ENCODE measurements around the gene PYM1. TPM values are rescaled to one million over a fixed set of nuclear protein-coding genes. Genes with fewer than 3 reads are reported as not detected.
"Not testable (repeated sequence)": the region's sequence is repeated elsewhere in the genome, so short reads cannot be mapped to it uniquely, and the experiment has no call there.

The PYM1 gene
- total RNA-seq, 2 experiments from 2014 or later: 24.6 to 30.2 TPM

- ATAC-seq (no peak), DNase-seq (no peak)
- intact Hi-C loops (cut with DNase I, micrococcal nuclease): loop anchor here in 1 of 2 experiments (10.0 kb wide), 1 partner anchor 713 kb away; the partner anchor contains the start of gene BAZ2A
- H3K4me1 Mint-ChIP-seq: peaks cover 40% of the 10 kb centered on the region
- H3K27me3 Mint-ChIP-seq: no peaks in the 10 kb centered on the region
- H3K4me3 Mint-ChIP-seq: no peak overlapping the region
- no peaks in the 10 kb centered on the region for H3K9me3 Mint-ChIP-seq (ENCODE audit: low read depth)
- peaks cover 35% of the 10 kb centered on the region for H3K36me3 Mint-ChIP-seq (ENCODE audit: low read depth)
- H3K27ac Mint-ChIP-seq: peak overlapping the region; percentile 67
- POLR2A ChIA-PET: interaction anchor here (0.7 kb wide), 1 partner anchor 1176 kb away, joined by 5 read pairs; no protein-coding TSS in a partner anchor
- CTCF ChIA-PET: interaction anchor here (0.6 to 1.2 kb wide), 3 partner anchors 37 to 266 kb away, joined by 3 to 4 read pairs (median 3); no protein-coding TSS in a partner anchor
Observed at GRCh38 chr12:55922126-55922525, 5.6 kb downstream of the PYM1 start.

- CTCF ChIA-PET; DNase-seq; H3K27me3 Mint-ChIP-seq; H3K9me3 Mint-ChIP-seq (ENCODE audit: low read depth); ATAC-seq; POLR2A ChIA-PET; H3K27ac Mint-ChIP-seq; H3K4me3 Mint-ChIP-seq; intact Hi-C loops (cut with DNase I, micrococcal nuclease): not testable (repeated sequence)
- Mint-ChIP-seq H3K36me3 (ENCODE audit: low read depth) (peaks cover 30% of the 10 kb centered on the region), H3K4me1 (peaks cover 48% of the 10 kb centered on the region)
Observed at GRCh38 chr12:55919032-55919431, 8.7 kb downstream of the PYM1 start.

- intact Hi-C loops (cut with DNase I, micrococcal nuclease): no loop called here
- DNase-seq (no peak), ATAC-seq (peak; percentile 23)
- Mint-ChIP-seq H3K4me1 (peaks cover 38% of the 10 kb centered on the region), H3K4me3 (no peak overlapping the region), H3K9me3 (ENCODE audit: low read depth) (no peaks in the 10 kb centered on the region), H3K27ac (peak overlapping the region; percentile 60), H3K27me3 (no peaks in the 10 kb centered on the region), H3K36me3 (ENCODE audit: low read depth) (peaks cover 25% of the 10 kb centered on the region)
- ChIA-PET CTCF (interaction anchor here (0.7 to 2.7 kb wide), 3 partner anchors 10 to 1616 kb away, joined by 3 to 13 read pairs (median 3); no protein-coding TSS in a partner anchor), POLR2A (interaction anchor here (0.6 to 0.7 kb wide), 2 partner anchors 9 to 16 kb away, joined by 3 to 5 read pairs; no protein-coding TSS in a partner anchor)
Observed at GRCh38 chr12:55915482-55915859, 12.2 kb downstream of the PYM1 start.

GRCh38 chr12:55912908-55913307, 14.8 kb downstream of the PYM1 start:
- H3K4me1 Mint-ChIP-seq: peaks cover 42% of the 10 kb centered on the region
- H3K9me3 Mint-ChIP-seq (ENCODE audit: low read depth): no peaks in the 10 kb centered on the region
- ATAC-seq (no peak), DNase-seq (no peak)
- intact Hi-C loops (cut with DNase I, micrococcal nuclease): no loop called here
- POLR2A ChIA-PET: no interaction called here
- H3K36me3 Mint-ChIP-seq (ENCODE audit: low read depth): peaks cover 29% of the 10 kb centered on the region
- no peaks in the 10 kb centered on the region for H3K27me3 Mint-ChIP-seq
- CTCF ChIA-PET: interaction anchor here (0.6 to 1.1 kb wide), 2 partner anchors 14 to 169 kb away, joined by 3 read pairs; no protein-coding TSS in a partner anchor
- no peak overlapping the region for H3K27ac Mint-ChIP-seq
- no peak overlapping the region for H3K4me3 Mint-ChIP-seq

GRCh38 chr12:55909513-55909884, 18.2 kb downstream of the PYM1 start:
- peaks cover 23% of the 10 kb centered on the region for H3K4me1 Mint-ChIP-seq
- DNase-seq: no peak
- H3K36me3 Mint-ChIP-seq (ENCODE audit: low read depth): peaks cover 17% of the 10 kb centered on the region
- POLR2A ChIA-PET: no interaction called here
- CTCF ChIA-PET: interaction anchor here (0.5 kb wide), 1 partner anchor 63 kb away, joined by 3 read pairs; no protein-coding TSS in a partner anchor
- no peak overlapping the region for H3K27ac Mint-ChIP-seq
- no peak for ATAC-seq
- H3K9me3 Mint-ChIP-seq (ENCODE audit: low read depth): no peaks in the 10 kb centered on the region
- intact Hi-C loops (cut with DNase I, micrococcal nuclease): no loop called here
- no peaks in the 10 kb centered on the region for H3K27me3 Mint-ChIP-seq
- no peak overlapping the region for H3K4me3 Mint-ChIP-seq

- intact Hi-C loops (cut with DNase I, micrococcal nuclease): no loop called here
- Mint-ChIP-seq H3K4me1 (peaks cover 17% of the 10 kb centered on the region), H3K4me3 (no peak overlapping the region), H3K36me3 (ENCODE audit: low read depth) (peaks cover 13% of the 10 kb centered on the region), H3K27ac (peak overlapping the region; percentile 23), H3K27me3 (no peaks in the 10 kb centered on the region), H3K9me3 (ENCODE audit: low read depth) (no peaks in the 10 kb centered on the region)
- POLR2A ChIA-PET: no interaction called here
- DNase-seq: no peak
- no peak for ATAC-seq
- CTCF ChIA-PET: interaction anchor here (0.5 to 1.5 kb wide), 2 partner anchors 17 to 62 kb away, joined by 3 to 4 read pairs; no protein-coding TSS in a partner anchor
Observed at GRCh38 chr12:55908726-55909512, 18.8 kb downstream of the PYM1 start.

- Mint-ChIP-seq H3K27ac (no peak overlapping the region), H3K4me3 (no peak overlapping the region), H3K36me3 (ENCODE audit: low read depth) (peaks cover 16% of the 10 kb centered on the region), H3K4me1 (peaks cover 7% of the 10 kb centered on the region), H3K27me3 (no peaks in the 10 kb centered on the region), H3K9me3 (ENCODE audit: low read depth) (no peaks in the 10 kb centered on the region)
- CTCF ChIA-PET: interaction anchor here (1.5 kb wide), 1 partner anchor 167 kb away, joined by 3 read pairs; no protein-coding TSS in a partner anchor
- POLR2A ChIA-PET: no interaction called here
- ATAC-seq (no peak), DNase-seq (no peak)
- intact Hi-C loops (cut with DNase I, micrococcal nuclease): no loop called here
Observed at GRCh38 chr12:55906056-55906455, 21.6 kb downstream of the PYM1 start.

- H3K36me3 Mint-ChIP-seq (ENCODE audit: low read depth): peaks cover 13% of the 10 kb centered on the region
- DNase-seq (no peak), ATAC-seq (no peak)
- POLR2A ChIA-PET: no interaction called here
- CTCF ChIA-PET: interaction anchor here (1.2 kb wide), 1 partner anchor 19 kb away, joined by 4 read pairs; no protein-coding TSS in a partner anchor
- peaks cover 13% of the 10 kb centered on the region for H3K4me1 Mint-ChIP-seq
- intact Hi-C loops (cut with DNase I, micrococcal nuclease): no loop called here
- peak overlapping the region; percentile 2 for H3K27ac Mint-ChIP-seq
- no peaks in the 10 kb centered on the region for H3K9me3 Mint-ChIP-seq (ENCODE audit: low read depth)
- H3K4me3 Mint-ChIP-seq: no peak overlapping the region
- no peaks in the 10 kb centered on the region for H3K27me3 Mint-ChIP-seq
Observed at GRCh38 chr12:55901881-55902490, 25.7 kb downstream of the PYM1 start.

- peaks cover 9% of the 10 kb centered on the region for H3K4me1 Mint-ChIP-seq
- no peak overlapping the region for H3K4me3 Mint-ChIP-seq
- peak; percentile 67 for DNase-seq
- no peaks in the 10 kb centered on the region for H3K9me3 Mint-ChIP-seq (ENCODE audit: low read depth)
- peak; percentile 97 for ATAC-seq
- peaks cover 13% of the 10 kb centered on the region for H3K36me3 Mint-ChIP-seq (ENCODE audit: low read depth)
- intact Hi-C loops (cut with DNase I, micrococcal nuclease): loop anchor here in 1 of 2 experiments (2.0 kb wide), 1 partner anchor 68 kb away; no protein-coding TSS in a partner anchor
- peak overlapping the region; percentile 79 for H3K27ac Mint-ChIP-seq
- ChIA-PET POLR2A (interaction anchor here (1.0 kb wide), 1 partner anchor 81 kb away, joined by 7 read pairs; the partner anchor contains the start of genes ORMDL2 and SARNP), CTCF (interaction anchor here (0.6 to 1.3 kb wide), 10 partner anchors 13 to 162 kb away, joined by 3 to 5 read pairs (median 3); partner anchors contain the start of gene ORMDL2)
- no peaks in the 10 kb centered on the region for H3K27me3 Mint-ChIP-seq
Observed at GRCh38 chr12:55899082-55899481, 28.6 kb downstream of the PYM1 start.

- intact Hi-C loops (cut with DNase I, micrococcal nuclease): no loop called here
- H3K27ac Mint-ChIP-seq: no peak overlapping the region
- DNase-seq: no peak
- H3K9me3 Mint-ChIP-seq (ENCODE audit: low read depth): no peaks in the 10 kb centered on the region
- H3K27me3 Mint-ChIP-seq: no peaks in the 10 kb centered on the region
- H3K36me3 Mint-ChIP-seq (ENCODE audit: low read depth): no peaks in the 10 kb centered on the region
- ChIA-PET POLR2A (no interaction called here), CTCF (no interaction called here)
- ATAC-seq: no peak
- H3K4me3 Mint-ChIP-seq: no peak overlapping the region
- peaks cover 1% of the 10 kb centered on the region for H3K4me1 Mint-ChIP-seq
Observed at GRCh38 chr12:55893723-55894122, 34.0 kb downstream of the PYM1 start.

- ATAC-seq (no peak), DNase-seq (no peak)
- Mint-ChIP-seq H3K36me3 (ENCODE audit: low read depth) (no peaks in the 10 kb centered on the region), H3K27ac (no peak overlapping the region), H3K4me1 (no peaks in the 10 kb centered on the region), H3K27me3 (no peaks in the 10 kb centered on the region), H3K4me3 (no peak overlapping the region), H3K9me3 (ENCODE audit: low read depth) (no peaks in the 10 kb centered on the region)
- CTCF ChIA-PET: interaction anchor here (1.0 kb wide), 1 partner anchor 105 kb away, joined by 3 read pairs; no protein-coding TSS in a partner anchor
- intact Hi-C loops (cut with DNase I, micrococcal nuclease): no loop called here
- POLR2A ChIA-PET: no interaction called here
Observed at GRCh38 chr12:55891310-55891709, 36.4 kb downstream of the PYM1 start.

All from activated CD4-positive, alpha-beta T cell treated with anti-CD3 and anti-CD28 coated beads for 36 hours (primary cell).